Neuronal stem cell (in vitro differentiated cells): ENCODE data around the gene HDAC4.

Experiments used
- DNase-seq: peaks from one replicate; pipeline ENCODE4 v3.0.0-alpha.2; 2013; ENCODE audit warnings: low spot score
- H2AFZ ChIP-seq: one replicate; pipeline ENCODE4 v1.6.1; 2013; ENCODE audit warnings: mild to moderate bottlenecking, low read length, inconsistent platforms
- H2AK5ac ChIP-seq: 2 replicates; pipeline ENCODE4 v1.6.1; 2013; ENCODE audit warnings: low read depth, mild to moderate bottlenecking, inconsistent platforms, low read length, moderate library complexity, mixed read lengths
- H2BK120ac ChIP-seq: 2 replicates; pipeline ENCODE4 v1.6.1; 2013; ENCODE audit warnings: low read depth, mild to moderate bottlenecking, inconsistent platforms, low read length, moderate library complexity, mixed read lengths
- H2BK12ac ChIP-seq: one replicate; pipeline ENCODE4 v1.6.1; 2013; ENCODE audit warnings: low read length, inconsistent platforms
- H2BK15ac ChIP-seq: 2 replicates; pipeline ENCODE4 v1.6.1; 2013; ENCODE audit warnings: mild to moderate bottlenecking, low read length, inconsistent platforms, mixed read lengths
- H2BK5ac ChIP-seq: one replicate; pipeline ENCODE4 v1.6.1; 2013; ENCODE audit warnings: inconsistent platforms, mild to moderate bottlenecking, low read length, moderate library complexity
- H3K14ac ChIP-seq: one replicate; pipeline ENCODE4 v1.6.1; 2013; ENCODE audit warnings: low read length, inconsistent platforms
- H3K18ac ChIP-seq: 2 replicates; pipeline ENCODE4 v1.6.1; 2013; ENCODE audit warnings: low read length, inconsistent platforms
- H3K23ac ChIP-seq: 2 replicates; pipeline ENCODE4 v1.6.1; 2013; ENCODE audit warnings: low read depth, mild to moderate bottlenecking, mixed read lengths, low read length, inconsistent platforms; ENCODE audit not compliant: poor library complexity
- H3K27ac ChIP-seq: replicated peaks from 3 replicates; pipeline ENCODE4 v1.5.1; 2013; ENCODE audit warnings: low read length, inconsistent platforms
- H3K27me3 ChIP-seq, 3 experiments: 2 replicates each; pipeline ENCODE4 v1.6.1; 2013; ENCODE audit warnings: low read length in 3 of 3, mild to moderate bottlenecking in 2 of 3, inconsistent platforms in 1 of 3, low read depth in 1 of 3, mixed read lengths in 1 of 3, moderate library complexity in 1 of 3; ENCODE audit not compliant: control insufficient read depth in 3 of 3, insufficient read depth in 3 of 3
- H3K36me3 ChIP-seq, 2 donors: replicated peaks in 1 of 2; 2 replicates each; pipeline ENCODE4 v1.6.1; 2013; ENCODE audit warnings: low read length in 2 of 2; ENCODE audit not compliant: control insufficient read depth in 2 of 2, insufficient read depth in 2 of 2
- H3K4ac ChIP-seq: 2 replicates; pipeline ENCODE4 v1.6.1; 2013; ENCODE audit warnings: inconsistent platforms, mild to moderate bottlenecking, low read length, moderate library complexity
- H3K4me1 ChIP-seq, 2 donors: 1 replicate in 1 of 2; 2 replicates in 1 of 2; pipeline ENCODE4 v1.6.1; 2013; ENCODE audit warnings: low read length in 2 of 2, low read depth in 1 of 2; ENCODE audit not compliant: control insufficient read depth in 2 of 2, insufficient read depth in 1 of 2
- H3K4me2 ChIP-seq: one replicate; pipeline ENCODE4 v1.6.1; 2013; ENCODE audit warnings: mild to moderate bottlenecking, low read length, inconsistent platforms; ENCODE audit not compliant: insufficient read depth, poor library complexity, severe bottlenecking
- H3K4me3 ChIP-seq, 2 donors: 2 replicates each; pipeline ENCODE4 v1.5.1; 2013; ENCODE audit warnings: low read length in 2 of 2, mild to moderate bottlenecking in 2 of 2, inconsistent platforms in 1 of 2, moderate library complexity in 1 of 2
- H3K79me1 ChIP-seq: one replicate; pipeline ENCODE4 v1.6.1; 2013; ENCODE audit warnings: low read depth, mild to moderate bottlenecking, inconsistent platforms, low read length, moderate library complexity
- H3K9ac ChIP-seq: one replicate; pipeline ENCODE4 v1.6.1; 2013; ENCODE audit warnings: mild to moderate bottlenecking, low read depth, low read length, inconsistent platforms; ENCODE audit not compliant: poor library complexity
- H3K9me3 ChIP-seq, 2 donors: replicated peaks in 1 of 2; 2 replicates each; pipeline versions ENCODE3 to v1.6.1; 2013; ENCODE audit warnings: low read length in 2 of 2, mild to moderate bottlenecking in 2 of 2, inconsistent platforms in 1 of 2, low read depth in 1 of 2, mixed read lengths in 1 of 2, moderate library complexity in 1 of 2; ENCODE audit not compliant: control insufficient read depth in 2 of 2, insufficient read depth in 1 of 2
- H4K8ac ChIP-seq: one replicate; pipeline ENCODE4 v1.6.1; 2013; ENCODE audit warnings: low read depth, mild to moderate bottlenecking, inconsistent platforms, low read length, moderate library complexity
- H4K91ac ChIP-seq: one replicate; pipeline ENCODE4 v1.6.1; 2013; ENCODE audit warnings: low read length, low read depth, mild to moderate bottlenecking, inconsistent platforms; ENCODE audit not compliant: poor library complexity
- WGBS, 2 donors: extraction: QIAGEN DNeasy Blood & Tissue Kit; methylation state at CpG; one replicate each; pipeline ENCODE4 v1.1.7; 2013; ENCODE audit warnings: missing lambda C conversion rate in 2 of 2, mixed read lengths in 1 of 2; ENCODE audit not compliant: insufficient read length in 2 of 2, insufficient replicate concordance in 1 of 2; ENCODE audit errors: extremely low coverage in 2 of 2; 5-methylcytosine and 5-hydroxymethylcytosine counted together

The HDAC4 gene

GRCh38 chr2:239279508-239280295 lies 121.1 kb downstream of the HDAC4 start:
- WGBS, 2 donors: no CpG with 5 or more reads among the region's 20 CpGs
- Histone ChIP-seq H4K91ac (no peak overlapping the region), H3K36me3 (no peaks in the 10 kb centered on the region), H4K8ac (no peak overlapping the region), H2BK15ac (no peak overlapping the region), H3K27ac (no peak overlapping the region), H3K14ac (no peak overlapping the region), H3K4me2 (no peak overlapping the region), H3K4ac (no peak overlapping the region), H3K4me3 (no peak overlapping the region), H3K23ac (no peak overlapping the region), H2BK5ac (no peak overlapping the region), H2BK120ac (no peak overlapping the region), H3K27me3 (no peaks in the 10 kb centered on the region), H3K9ac (no peak overlapping the region), H2AFZ (no peak overlapping the region), H2BK12ac (no peak overlapping the region), H3K18ac (peak overlapping the region; percentile 48), H2AK5ac (no peak overlapping the region), H3K4me1 (peaks cover 15 to 20% of the 10 kb centered on the region in 2 donors), H3K79me1 (peaks cover 23% of the 10 kb centered on the region), H3K9me3 (peaks cover 0 to 2% of the 10 kb centered on the region in 2 donors)
- no peak for DNase-seq

GRCh38 chr2:239278941-239279365 lies 121.9 kb downstream of the HDAC4 start:
- no CpG with 5 or more reads among the region's 4 CpGs for WGBS, 2 donors
- H4K8ac ChIP-seq: no peak overlapping the region
- H3K9ac ChIP-seq: no peak overlapping the region
- H3K23ac ChIP-seq: no peak overlapping the region
- no peak overlapping the region for H3K27ac ChIP-seq
- H3K79me1 ChIP-seq: peaks cover 17% of the 10 kb centered on the region
- no peak overlapping the region for H3K14ac ChIP-seq
- no peak for DNase-seq
- H2BK12ac ChIP-seq: no peak overlapping the region
- peaks cover 0 to 2% of the 10 kb centered on the region in 2 donors for H3K9me3 ChIP-seq
- no peaks in the 10 kb centered on the region for H3K27me3 ChIP-seq
- no peak overlapping the region for H2BK120ac ChIP-seq
- no peak overlapping the region for H2AK5ac ChIP-seq
- no peak overlapping the region for H3K18ac ChIP-seq
- no peak overlapping the region for H2BK15ac ChIP-seq
- H4K91ac ChIP-seq: no peak overlapping the region
- H3K4me1 ChIP-seq: peaks cover 20 to 24% of the 10 kb centered on the region in 2 donors
- H2BK5ac ChIP-seq: no peak overlapping the region
- no peak overlapping the region for H3K4me3 ChIP-seq
- H3K4me2 ChIP-seq: no peak overlapping the region
- H3K36me3 ChIP-seq: no peaks in the 10 kb centered on the region
- no peak overlapping the region for H2AFZ ChIP-seq
- H3K4ac ChIP-seq: no peak overlapping the region

- Histone ChIP-seq H2AFZ (no peak overlapping the region), H3K4me1 (peaks cover 20 to 24% of the 10 kb centered on the region in 2 donors), H2BK120ac (no peak overlapping the region), H3K36me3 (no peaks in the 10 kb centered on the region), H3K18ac (no peak overlapping the region), H4K8ac (no peak overlapping the region), H3K79me1 (peaks cover 17% of the 10 kb centered on the region), H3K27ac (no peak overlapping the region), H3K27me3 (no peaks in the 10 kb centered on the region), H2BK5ac (no peak overlapping the region), H3K14ac (no peak overlapping the region), H3K23ac (no peak overlapping the region), H3K4ac (no peak overlapping the region), H2BK15ac (no peak overlapping the region), H3K4me3 (no peak overlapping the region), H2BK12ac (no peak overlapping the region), H3K9me3 (peaks cover 0 to 2% of the 10 kb centered on the region in 2 donors), H3K4me2 (no peak overlapping the region), H4K91ac (no peak overlapping the region), H2AK5ac (no peak overlapping the region), H3K9ac (no peak overlapping the region)
- WGBS, 2 donors: no CpG with 5 or more reads among the region's 7 CpGs
- no peak for DNase-seq
Measured at GRCh38 chr2:239278361-239278760, 122.5 kb downstream of the HDAC4 start.

GRCh38 chr2:239277401-239278085 lies 123.3 kb downstream of the HDAC4 start:
- Histone ChIP-seq H3K14ac (no peak overlapping the region), H3K18ac (peak overlapping the region; percentile 61), H3K9me3 (no peaks in the 10 kb centered on the region), H2AFZ (no peak overlapping the region), H3K4me2 (no peak overlapping the region), H4K91ac (peak overlapping the region; percentile 86), H3K4me3 (no peak overlapping the region), H3K9ac (no peak overlapping the region), H2AK5ac (peak overlapping the region; percentile 53), H3K27me3 (no peaks in the 10 kb centered on the region), H3K4me1 (peaks cover 20 to 22% of the 10 kb centered on the region in 2 donors), H3K4ac (no peak overlapping the region), H3K23ac (no peak overlapping the region), H3K79me1 (peaks cover 21% of the 10 kb centered on the region), H2BK12ac (no peak overlapping the region), H4K8ac (no peak overlapping the region), H3K36me3 (no peaks in the 10 kb centered on the region), H2BK15ac (no peak overlapping the region), H2BK5ac (no peak overlapping the region), H2BK120ac (no peak overlapping the region), H3K27ac (no peak overlapping the region)
- no CpG with 5 or more reads among the region's 27 CpGs for WGBS, 2 donors
- no peak for DNase-seq
